Peyer's patch (tissue), 4 donors: ENCODE measurements around the gene INSRR. TPM values are rescaled to one million over a fixed set of nuclear protein-coding genes. Genes with fewer than 3 reads are reported as not detected.

ENCODE experiments used
- DNase-seq, 3 donors: peaks; one replicate each; pipeline ENCODE4 v3.0.0-alpha.2; 2017 to 2019
- H3K27ac ChIP-seq, 4 donors: fragments of 200-600 bp; sonication (generic); one replicate each; pipeline ENCODE4 v1.5.1; 2016 to 2019
- H3K27me3 ChIP-seq, 2 donors: fragments of 200-600 bp; sonication (generic); one replicate each; pipeline ENCODE4 v1.5.1; 2019
- H3K36me3 ChIP-seq, 3 donors: fragments of 200-600 bp; sonication (generic); one replicate each; pipeline ENCODE4 v1.5.1; 2016 to 2019
- H3K4me1 ChIP-seq, 4 donors: fragments of 200-600 bp; sonication (generic); one replicate each; pipeline ENCODE4 v1.5.1; 2016 to 2019
- H3K4me3 ChIP-seq, 4 donors: fragments of 200-600 bp; sonication (generic); 1 replicate in 3 of 4; 2 replicates in 1 of 4; pipeline ENCODE4 v1.5.1; 2016 to 2019; ENCODE audit warnings: mild to moderate bottlenecking in 1 of 4
- H3K9me3 ChIP-seq, 4 donors: fragments of 200-600 bp; sonication (generic); one replicate each; pipeline ENCODE4 v1.5.1; 2016 to 2019; ENCODE audit warnings: mild to moderate bottlenecking in 1 of 4
- CTCF ChIP-seq, 6 experiments: fragments of 450-650 bp in 4 of 6; fragments of 200-600 bp in 2 of 6; sonication (generic) in 1 of 6; IDR thresholded peaks; one replicate each; pipeline ENCODE4 v1.5.1; 2017 to 2019; ENCODE audit warnings: antibody characterized with exemption in 6 of 6, mild to moderate bottlenecking in 3 of 6, moderate library complexity in 1 of 6
- POLR2A ChIP-seq, 2 donors: fragments of 450-650 bp; IDR thresholded peaks; one replicate each; pipeline ENCODE4 v1.5.1; 2017; ENCODE audit warnings: antibody characterized with exemption in 2 of 2, mild to moderate bottlenecking in 2 of 2, moderate library complexity in 2 of 2
- total RNA-seq, 4 donors: library from RNA; depleted of rRNA; stranded (reverse); fragments of >200 nt; gene quantifications; one replicate each; pipeline ENCODE4 v1.1.0, GENCODE V29; 2016

Gene INSRR
- total RNA-seq, result not detected

GRCh38 chr1:156858959-156859522, at the start of gene INSRR:
Gene INSRR (minus strand): TSS chr1:156859117. CDS start chr1:156858621, 496 bp downstream.
- no peaks in the 10 kb centered on the region for H3K36me3 ChIP-seq
- H3K27ac ChIP-seq, result no peak within 1 kb of the TSS
- H3K27me3 ChIP-seq, result peaks cover 0 to 20% of the 10 kb centered on the region in 2 donors
- DNase-seq, result no peak
- peaks cover 0 to 26% (median 17%) of the 10 kb centered on the region in 4 donors for H3K4me1 ChIP-seq
- H3K4me3 ChIP-seq, result peak within 1 kb of the TSS; percentile 14 to 43 (median 40)
- no peak for TF ChIP-seq POLR2A (IDR thresholded peaks at IDR 0.05)
- no peak for TF ChIP-seq CTCF (IDR thresholded peaks at IDR 0.05)
- H3K9me3 ChIP-seq, result no peaks in the 10 kb centered on the region

DNA sequence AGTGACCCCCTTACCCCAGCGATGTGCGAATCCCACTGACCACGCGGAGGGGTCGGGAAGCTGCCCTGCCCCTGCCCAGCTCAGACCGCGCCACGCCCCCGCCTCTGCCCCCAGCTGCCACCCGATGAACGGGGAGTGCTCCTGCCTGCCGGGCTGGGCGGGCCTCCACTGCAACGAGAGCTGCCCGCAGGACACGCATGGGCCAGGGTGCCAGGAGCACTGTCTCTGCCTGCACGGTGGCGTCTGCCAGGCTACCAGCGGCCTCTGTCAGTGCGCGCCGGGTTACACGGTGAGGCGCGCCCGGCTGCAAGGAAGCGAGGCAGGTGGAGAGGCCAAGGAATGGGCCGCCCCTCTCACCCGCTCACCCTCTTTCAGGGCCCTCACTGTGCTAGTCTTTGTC, 49.6 kb upstream of the INSRR start:
- Histone ChIP-seq H3K9me3 (no peaks in the 10 kb centered on the region), H3K27me3 (no peaks in the 10 kb centered on the region), H3K36me3 (peaks cover 0 to 6% (median 0%) of the 10 kb centered on the region in 3 donors), H3K4me3 (no peak overlapping the region), H3K27ac (no peak overlapping the region), H3K4me1 (peaks cover 0 to 12% (median 0%) of the 10 kb centered on the region in 4 donors)
- TF ChIP-seq CTCF (IDR thresholded peaks at IDR 0.05) (no peak), POLR2A (IDR thresholded peaks at IDR 0.05) (no peak)
- no peak for DNase-seq

DNA sequence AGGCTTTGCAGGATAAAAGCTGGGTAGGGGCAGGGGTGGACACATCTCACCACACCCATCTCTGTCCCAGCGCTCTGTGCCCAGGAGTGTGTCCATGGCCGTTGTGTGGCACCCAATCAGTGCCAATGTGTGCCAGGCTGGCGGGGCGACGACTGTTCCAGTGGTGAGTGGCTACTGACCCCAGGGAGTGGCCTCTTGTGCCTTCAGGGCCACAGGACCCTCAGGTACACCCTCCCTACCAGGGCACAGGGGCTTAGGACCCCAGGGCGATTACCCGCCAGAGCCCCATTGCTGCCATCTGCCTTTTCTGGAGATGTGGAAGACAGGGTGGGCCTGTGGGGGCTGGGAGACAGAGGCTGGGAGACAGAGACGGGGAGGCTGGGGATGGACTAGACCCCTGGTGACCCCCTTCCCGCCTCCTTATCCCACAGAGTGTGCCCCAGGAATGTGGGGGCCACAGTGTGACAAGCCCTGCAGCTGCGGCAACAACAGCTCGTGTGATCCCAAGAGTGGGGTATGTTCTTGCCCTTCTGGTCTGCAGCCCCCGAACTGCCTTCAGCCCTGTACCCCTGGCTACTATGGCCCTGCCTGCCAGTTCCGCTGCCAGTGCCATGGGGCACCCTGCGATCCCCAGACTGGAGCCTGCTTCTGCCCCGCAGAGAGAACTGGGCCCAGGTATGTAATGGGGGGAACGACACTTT, 47.4 kb upstream of the INSRR start:
- Histone ChIP-seq H3K36me3 (no peaks in the 10 kb centered on the region), H3K27ac (no peak overlapping the region), H3K4me3 (no peak overlapping the region), H3K4me1 (peaks cover 0 to 12% (median 0%) of the 10 kb centered on the region in 4 donors), H3K9me3 (no peaks in the 10 kb centered on the region), H3K27me3 (no peaks in the 10 kb centered on the region)
- TF ChIP-seq POLR2A (IDR thresholded peaks at IDR 0.05) (no peak), CTCF (IDR thresholded peaks at IDR 0.05) (no peak)
- no peak for DNase-seq

DNA sequence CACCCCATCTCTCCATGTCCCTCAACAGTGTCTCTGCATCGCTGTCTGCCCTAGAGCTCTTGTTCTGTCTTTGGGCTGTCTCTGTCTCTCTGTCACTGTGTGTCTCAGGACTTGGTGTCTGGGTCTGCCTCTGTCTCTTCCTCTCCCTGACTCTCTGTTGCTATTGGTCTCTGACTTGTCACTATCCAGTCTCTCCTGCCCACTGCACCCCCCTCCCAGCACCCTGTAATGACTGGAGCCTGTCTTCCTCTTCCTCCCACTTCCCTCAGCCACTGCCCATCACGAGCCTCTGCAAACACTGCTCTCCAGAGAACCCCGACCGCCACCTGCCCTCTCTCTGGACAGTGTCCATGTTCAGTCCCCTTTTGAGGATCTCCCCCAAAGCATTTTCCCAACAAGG, 46.7 kb upstream of the INSRR start:
- Histone ChIP-seq H3K4me1 (peaks cover 0 to 11% (median 0%) of the 10 kb centered on the region in 4 donors), H3K4me3 (no peak overlapping the region), H3K36me3 (no peaks in the 10 kb centered on the region), H3K27me3 (no peaks in the 10 kb centered on the region), H3K9me3 (no peaks in the 10 kb centered on the region), H3K27ac (no peak overlapping the region)
- TF ChIP-seq CTCF (IDR thresholded peaks at IDR 0.05) (no peak), POLR2A (IDR thresholded peaks at IDR 0.05) (no peak)
- no peak for DNase-seq

DNA sequence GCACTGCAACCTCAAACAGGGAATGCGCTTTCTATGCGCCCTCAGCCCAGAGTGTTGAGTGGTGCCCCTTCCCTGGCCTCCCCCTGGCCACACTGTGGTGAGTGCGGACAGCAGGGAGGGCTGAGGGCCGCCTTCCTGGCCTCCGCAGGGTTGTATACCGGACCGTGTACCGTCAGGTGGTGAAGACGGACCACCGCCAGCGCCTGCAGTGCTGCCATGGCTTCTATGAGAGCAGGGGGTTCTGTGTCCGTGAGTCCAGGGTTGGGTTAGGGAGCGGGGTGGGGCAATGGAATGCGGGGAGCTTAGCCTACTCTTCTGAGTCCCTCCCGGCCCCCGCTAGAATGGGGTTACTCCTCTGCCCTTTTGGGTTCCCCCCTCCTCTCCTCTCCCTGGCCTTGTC, 46.3 kb upstream of the INSRR start:
- H3K9me3 ChIP-seq, result no peaks in the 10 kb centered on the region
- peaks cover 0 to 7% (median 0%) of the 10 kb centered on the region in 4 donors for H3K4me1 ChIP-seq
- no peaks in the 10 kb centered on the region for H3K36me3 ChIP-seq
- H3K4me3 ChIP-seq, result no peak overlapping the region
- TF ChIP-seq POLR2A (IDR thresholded peaks at IDR 0.05) (no peak), CTCF (IDR thresholded peaks at IDR 0.05) (no peak)
- no peak for DNase-seq
- no peak overlapping the region for H3K27ac ChIP-seq
- no peaks in the 10 kb centered on the region for H3K27me3 ChIP-seq
